Activated CD4-positive, alpha-beta T cell treated with anti-CD3 and anti-CD28 coated beads for 36 hours (primary cell): Measurements from ENCODE around the gene CADM2. TPM values are rescaled to one million over a fixed set of nuclear protein-coding genes. Genes with fewer than 3 reads are reported as not detected.
A peak's percentile ranks its signal among the peaks of the same experiment; 100 is the strongest.
"Not testable (repeated sequence)": the region's sequence is repeated elsewhere in the genome, so short reads cannot be mapped to it uniquely, and the experiment has no call there.

Experiments
- ATAC-seq: fragments of 200-7000 bp; cut with Tn5 transposase; one replicate; pipeline ENCODE4 v1.10.0; 2021; ENCODE audit warnings: mild to moderate bottlenecking, moderate library complexity
- CTCF ChIA-PET: fragments of 350-600 bp; sonication (Branson Sonifier 250); formaldehyde crosslinking; loops from one replicate; lab custom pipeline; 2021; ENCODE audit warnings: antibody characterized with exemption; lab: Charles Lee
- POLR2A ChIA-PET: fragments of 350-600 bp; sonication (Branson Sonifier 250); formaldehyde crosslinking; loops from one replicate; lab custom pipeline; 2021; ENCODE audit warnings: antibody characterized with exemption, inconsistent platforms; lab: Charles Lee
- DNase-seq: peaks from one replicate; pipeline ENCODE4 v3.0.0-alpha.2; 2020
- H3K27ac Mint-ChIP-seq: one replicate; pipeline ENCODE4 v1.8.0; 2021; ENCODE audit warnings: mixed read lengths
- H3K27me3 Mint-ChIP-seq: one replicate; pipeline ENCODE4 v1.8.0; 2021; ENCODE audit warnings: mixed read lengths
- H3K36me3 Mint-ChIP-seq: one replicate; pipeline ENCODE4 v1.8.0; 2021; ENCODE audit warnings: low read depth, mixed read lengths
- H3K4me1 Mint-ChIP-seq: one replicate; pipeline ENCODE4 v1.8.0; 2021; ENCODE audit warnings: mixed read lengths
- H3K4me3 Mint-ChIP-seq: one replicate; pipeline ENCODE4 v1.8.0; 2021; ENCODE audit warnings: mild to moderate bottlenecking, moderate library complexity, mixed read lengths
- H3K9me3 Mint-ChIP-seq: one replicate; pipeline ENCODE4 v1.8.0; 2021; ENCODE audit warnings: low read depth, mixed read lengths
- intact Hi-C, 2 experiments: fragments of 100-400 bp; cut with DNase I in 1 of 2; cut with micrococcal nuclease in 1 of 2; formaldehyde crosslinking; loops; one replicate each; pipeline versions ENCODE4 v1.14.2 to v1.15.1; 2022 to 2024; cut with DNase I, micrococcal nuclease
- total RNA-seq, 2 experiments: library from RNA; stranded (reverse); gene quantifications; one replicate each; pipeline ENCODE4 v1.2.3, GENCODE V29; 2021

Gene CADM2
- under 1 TPM; 0.05 to 0.14 TPM for total RNA-seq

- Mint-ChIP-seq H3K4me1 (peaks cover 18% of the 10 kb centered on the region), H3K36me3 (no peaks in the 10 kb centered on the region), H3K27me3 (peaks cover 35% of the 10 kb centered on the region), H3K4me3 (peak within 1 kb of the TSS; percentile 60), H3K27ac (no peak within 1 kb of the TSS), H3K9me3 (peaks cover 3% of the 10 kb centered on the region)
- intact Hi-C loops = no loop called here
- DNase-seq (peak; percentile 87), ATAC-seq (peak; percentile 97)
- ChIA-PET POLR2A (no interaction called here), CTCF (interaction anchor here (0.7 kb wide), 1 partner anchor 1433 kb away, joined by 6 read pairs; no protein-coding TSS in a partner anchor)
Measured at GRCh38 chr3:84958495-84959469, at the start of gene CADM2. TSS of gene CADM2 (plus strand) at chr3:84958989.

- H3K27me3 Mint-ChIP-seq, H3K4me1 Mint-ChIP-seq, H3K9me3 Mint-ChIP-seq, CTCF ChIA-PET, H3K27ac Mint-ChIP-seq, ATAC-seq, H3K36me3 Mint-ChIP-seq, POLR2A ChIA-PET, H3K4me3 Mint-ChIP-seq, intact Hi-C loops, DNase-seq: not testable (repeated sequence)
Measured at GRCh38 chr3:84918592-84918991, 40.2 kb upstream of the CADM2 start.

- ChIA-PET CTCF (no interaction called here), POLR2A (no interaction called here)
- Mint-ChIP-seq H3K4me1 (no peaks in the 10 kb centered on the region), H3K4me3 (no peak overlapping the region), H3K27me3 (no peaks in the 10 kb centered on the region), H3K36me3 (no peaks in the 10 kb centered on the region), H3K27ac (no peak overlapping the region), H3K9me3 (peaks cover 9% of the 10 kb centered on the region)
- intact Hi-C loops = no loop called here
- DNase-seq = no peak
- no peak for ATAC-seq
Measured at GRCh38 chr3:84922682-84923081, 36.1 kb upstream of the CADM2 start.

GRCh38 chr3:84925571-84925970 is 33.2 kb upstream of the CADM2 start:
- CTCF ChIA-PET = no interaction called here
- no peak overlapping the region for H3K4me3 Mint-ChIP-seq
- peaks cover 6% of the 10 kb centered on the region for H3K9me3 Mint-ChIP-seq
- DNase-seq (no peak), ATAC-seq (no peak)
- intact Hi-C loops = no loop called here
- H3K36me3 Mint-ChIP-seq = no peaks in the 10 kb centered on the region
- H3K27me3 Mint-ChIP-seq = no peaks in the 10 kb centered on the region
- POLR2A ChIA-PET = no interaction called here
- H3K4me1 Mint-ChIP-seq = no peaks in the 10 kb centered on the region
- no peak overlapping the region for H3K27ac Mint-ChIP-seq

- Mint-ChIP-seq H3K36me3 (no peaks in the 10 kb centered on the region), H3K4me3 (no peak overlapping the region), H3K27ac (no peak overlapping the region), H3K9me3 (peaks cover 4% of the 10 kb centered on the region), H3K27me3 (no peaks in the 10 kb centered on the region), H3K4me1 (no peaks in the 10 kb centered on the region)
- DNase-seq (no peak), ATAC-seq (no peak)
- ChIA-PET CTCF (no interaction called here), POLR2A (no interaction called here)
- intact Hi-C loops = no loop called here
Measured at GRCh38 chr3:84943379-84943778, 15.4 kb upstream of the CADM2 start.

- ATAC-seq = no peak
- ChIA-PET POLR2A (no interaction called here), CTCF (no interaction called here)
- no peaks in the 10 kb centered on the region for H3K4me1 Mint-ChIP-seq
- H3K4me3 Mint-ChIP-seq = no peak overlapping the region
- H3K9me3 Mint-ChIP-seq = peaks cover 8% of the 10 kb centered on the region
- no peak overlapping the region for H3K27ac Mint-ChIP-seq
- peaks cover under 1% of the 10 kb centered on the region for H3K27me3 Mint-ChIP-seq
- no peaks in the 10 kb centered on the region for H3K36me3 Mint-ChIP-seq
- intact Hi-C loops = no loop called here
- DNase-seq = no peak
Measured at GRCh38 chr3:84946240-84946639, 12.5 kb upstream of the CADM2 start.

GRCh38 chr3:84959470-84960271 is 882 bp downstream of the CADM2 start:
- Mint-ChIP-seq H3K36me3 (no peaks in the 10 kb centered on the region), H3K4me3 (peak overlapping the region; percentile 33), H3K27me3 (peaks cover 35% of the 10 kb centered on the region), H3K4me1 (peaks cover 18% of the 10 kb centered on the region), H3K9me3 (no peaks in the 10 kb centered on the region), H3K27ac (no peak overlapping the region)
- DNase-seq = no peak
- ChIA-PET POLR2A (no interaction called here), CTCF (interaction anchor here (0.7 kb wide), 1 partner anchor 1434 kb away, joined by 6 read pairs; no protein-coding TSS in a partner anchor)
- ATAC-seq = no peak
- intact Hi-C loops = no loop called here

GRCh38 chr3:84960581-84960980 is 1.8 kb downstream of the CADM2 start:
- DNase-seq = no peak
- no peaks in the 10 kb centered on the region for H3K9me3 Mint-ChIP-seq
- no peak overlapping the region for H3K4me3 Mint-ChIP-seq

GRCh38 chr3:84961011-84961410 is 2.2 kb downstream of the CADM2 start:
- POLR2A ChIA-PET = no interaction called here

More at GRCh38 chr3:84960581-84960980, 1.8 kb downstream of the CADM2 start:
- POLR2A ChIA-PET = no interaction called here
- Mint-ChIP-seq H3K27ac (no peak overlapping the region), H3K36me3 (no peaks in the 10 kb centered on the region), H3K27me3 (peaks cover 35% of the 10 kb centered on the region), H3K4me1 (peaks cover 18% of the 10 kb centered on the region)
- ATAC-seq = no peak
- intact Hi-C loops = no loop called here
- CTCF ChIA-PET = no interaction called here

GRCh38 chr3:84961521-84962255 is 2.9 kb downstream of the CADM2 start:
- no peak overlapping the region for H3K27ac Mint-ChIP-seq
- no peak for ATAC-seq
- ChIA-PET POLR2A (no interaction called here), CTCF (no interaction called here)
- H3K36me3 Mint-ChIP-seq = no peaks in the 10 kb centered on the region
- intact Hi-C loops = no loop called here
- no peaks in the 10 kb centered on the region for H3K9me3 Mint-ChIP-seq
- H3K4me3 Mint-ChIP-seq = no peak overlapping the region
- H3K4me1 Mint-ChIP-seq = peaks cover 18% of the 10 kb centered on the region
- H3K27me3 Mint-ChIP-seq = peaks cover 35% of the 10 kb centered on the region
- DNase-seq = no peak

More at GRCh38 chr3:84961011-84961410, 2.2 kb downstream of the CADM2 start:
- no peaks in the 10 kb centered on the region for H3K9me3 Mint-ChIP-seq
- H3K27me3 Mint-ChIP-seq = peaks cover 35% of the 10 kb centered on the region
- ATAC-seq (no peak), DNase-seq (no peak)
- intact Hi-C loops = no loop called here
- no peak overlapping the region for H3K27ac Mint-ChIP-seq
- CTCF ChIA-PET = no interaction called here
- H3K4me1 Mint-ChIP-seq = peaks cover 18% of the 10 kb centered on the region
- H3K36me3 Mint-ChIP-seq = no peaks in the 10 kb centered on the region
- no peak overlapping the region for H3K4me3 Mint-ChIP-seq

- no peaks in the 10 kb centered on the region for H3K9me3 Mint-ChIP-seq
- intact Hi-C loops = no loop called here
- peaks cover 18% of the 10 kb centered on the region for H3K4me1 Mint-ChIP-seq
- ChIA-PET CTCF (no interaction called here), POLR2A (no interaction called here)
- DNase-seq = no peak
- no peak overlapping the region for H3K27ac Mint-ChIP-seq
- H3K4me3 Mint-ChIP-seq = no peak overlapping the region
- H3K27me3 Mint-ChIP-seq = peaks cover 35% of the 10 kb centered on the region
- H3K36me3 Mint-ChIP-seq = no peaks in the 10 kb centered on the region
- no peak for ATAC-seq
Measured at GRCh38 chr3:84962415-84962814, 3.6 kb downstream of the CADM2 start.
